ENCODE measurements around the gene CTSD. TPM values are rescaled to one million over a fixed set of nuclear protein-coding genes. Genes with fewer than 3 reads are reported as not detected.

Gene CTSD
- total and polyA plus RNA-seq, 8 donors: 124 to 2,455 (median 147) TPM

DNA sequence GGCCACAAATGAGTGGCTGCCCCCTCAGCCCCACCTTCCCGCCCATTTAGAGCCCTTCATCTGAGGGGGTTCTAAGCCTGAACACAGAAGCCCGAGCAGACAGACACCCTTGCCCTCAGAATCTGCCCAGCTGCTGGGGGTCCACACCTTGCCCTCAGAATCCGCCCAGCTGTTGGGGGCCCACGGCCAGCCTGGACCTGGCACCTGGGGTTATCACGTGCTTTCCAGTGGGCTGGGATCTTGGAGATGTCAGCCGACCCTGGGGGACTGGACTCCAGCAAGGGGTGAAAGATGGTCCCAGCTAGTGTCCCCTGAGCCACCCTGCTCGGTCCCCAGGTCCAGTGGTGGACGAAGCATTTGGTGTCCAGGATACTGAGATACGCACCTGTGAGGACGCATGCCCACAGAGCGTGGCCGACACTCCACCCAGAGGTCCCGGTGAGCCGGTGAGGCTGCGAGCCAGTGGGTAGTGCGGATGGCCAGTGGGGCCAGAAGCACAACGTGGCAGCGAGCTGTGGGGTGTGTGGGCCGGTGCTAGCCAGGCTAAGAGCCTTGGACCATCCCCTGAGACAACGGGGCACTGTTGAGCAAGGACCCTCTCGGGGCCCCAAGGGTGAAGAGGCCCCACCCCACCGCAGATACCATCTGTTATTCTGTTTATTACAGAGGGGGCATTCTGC lies 3.1 kb upstream of the CTSD start:
- no peak overlapping the region for H3K4me3 ChIP-seq
- intact Hi-C loops (cut with DNase I): no loop called here

DNA sequence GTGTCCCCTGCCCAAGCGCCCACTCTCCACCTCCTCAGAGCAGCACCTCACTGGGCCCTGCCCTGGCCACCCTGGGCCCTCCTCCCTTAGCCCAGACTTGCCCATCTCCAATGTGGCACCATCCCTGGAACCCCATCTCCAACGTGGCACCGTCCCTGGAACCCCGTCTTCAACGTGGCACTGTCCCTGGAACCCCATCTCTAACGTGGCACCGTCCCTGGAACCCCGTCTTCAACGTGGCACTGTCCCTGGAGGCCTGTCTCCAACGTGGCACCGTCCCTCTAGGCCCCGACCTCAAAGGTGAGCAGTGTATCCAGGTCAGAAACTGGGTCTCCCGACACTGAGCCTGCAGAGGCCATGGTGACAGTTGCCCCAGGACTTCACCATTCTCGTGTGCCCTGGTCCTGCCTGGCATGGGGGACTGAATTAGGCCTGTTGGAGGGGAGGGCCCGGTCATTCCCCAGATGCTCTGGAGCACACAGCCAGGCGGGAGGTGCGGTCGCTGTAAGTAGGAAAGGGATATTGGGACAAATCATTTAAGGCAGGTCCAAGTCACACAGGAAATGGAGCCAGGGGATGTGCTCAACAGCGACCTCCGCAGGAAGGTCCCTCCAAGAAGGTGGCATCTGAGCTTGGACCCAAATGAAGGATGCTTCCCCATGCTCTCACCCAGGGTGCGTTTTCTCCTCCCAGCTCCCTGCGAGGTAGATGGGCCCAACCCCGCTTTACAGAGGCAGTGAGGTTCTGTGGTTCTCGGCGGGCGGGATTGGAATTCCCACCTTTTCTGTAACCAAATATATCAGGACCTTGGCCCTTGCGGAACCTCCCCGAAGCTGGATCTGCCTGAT lies 2.4 kb upstream of the CTSD start:
- TF ChIP-seq, protein P1, sequence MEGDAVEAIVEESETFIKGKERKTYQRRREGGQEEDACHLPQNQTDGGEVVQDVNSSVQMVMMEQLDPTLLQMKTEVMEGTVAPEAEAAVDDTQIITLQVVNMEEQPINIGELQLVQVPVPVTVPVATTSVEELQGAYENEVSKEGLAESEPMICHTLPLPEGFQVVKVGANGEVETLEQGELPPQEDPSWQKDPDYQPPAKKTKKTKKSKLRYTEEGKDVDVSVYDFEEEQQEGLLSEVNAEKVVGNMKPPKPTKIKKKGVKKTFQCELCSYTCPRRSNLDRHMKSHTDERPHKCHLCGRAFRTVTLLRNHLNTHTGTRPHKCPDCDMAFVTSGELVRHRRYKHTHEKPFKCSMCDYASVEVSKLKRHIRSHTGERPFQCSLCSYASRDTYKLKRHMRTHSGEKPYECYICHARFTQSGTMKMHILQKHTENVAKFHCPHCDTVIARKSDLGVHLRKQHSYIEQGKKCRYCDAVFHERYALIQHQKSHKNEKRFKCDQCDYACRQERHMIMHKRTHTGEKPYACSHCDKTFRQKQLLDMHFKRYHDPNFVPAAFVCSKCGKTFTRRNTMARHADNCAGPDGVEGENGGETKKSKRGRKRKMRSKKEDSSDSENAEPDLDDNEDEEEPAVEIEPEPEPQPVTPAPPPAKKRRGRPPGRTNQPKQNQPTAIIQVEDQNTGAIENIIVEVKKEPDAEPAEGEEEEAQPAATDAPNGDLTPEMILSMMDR (IDR thresholded peaks at IDR 0.05): no peak
- ATAC-seq (no peak), DNase-seq (peak in 2 of 4 donors; percentile 22 to 40)
- Histone ChIP-seq H3K4me1 (peaks cover 17 to 51% of the 10 kb centered on the region in 2 donors), H3K36me3 (peaks cover 0 to 9% of the 10 kb centered on the region in 2 donors), H3K4me3 (no peak overlapping the region), H3K27ac (no peak overlapping the region), H3K27me3 (no peaks in the 10 kb centered on the region), H3K9me3 (no peaks in the 10 kb centered on the region)
- intact Hi-C loops (cut with DNase I): no loop called here

More for the DNA sequence above, 3.1 kb upstream of the CTSD start:
- DNase-seq: peak in 1 of 4 donors; percentile 23
- no peak for ATAC-seq
- TF ChIP-seq, protein P1 (IDR thresholded peaks at IDR 0.05): no peak
- H3K36me3 ChIP-seq: peaks cover 0 to 2% of the 10 kb centered on the region in 2 donors
- H3K9me3 ChIP-seq: no peaks in the 10 kb centered on the region
- H3K27ac ChIP-seq: no peak overlapping the region
- peaks cover 10 to 51% of the 10 kb centered on the region in 2 donors for H3K4me1 ChIP-seq
- no peaks in the 10 kb centered on the region for H3K27me3 ChIP-seq

DNA sequence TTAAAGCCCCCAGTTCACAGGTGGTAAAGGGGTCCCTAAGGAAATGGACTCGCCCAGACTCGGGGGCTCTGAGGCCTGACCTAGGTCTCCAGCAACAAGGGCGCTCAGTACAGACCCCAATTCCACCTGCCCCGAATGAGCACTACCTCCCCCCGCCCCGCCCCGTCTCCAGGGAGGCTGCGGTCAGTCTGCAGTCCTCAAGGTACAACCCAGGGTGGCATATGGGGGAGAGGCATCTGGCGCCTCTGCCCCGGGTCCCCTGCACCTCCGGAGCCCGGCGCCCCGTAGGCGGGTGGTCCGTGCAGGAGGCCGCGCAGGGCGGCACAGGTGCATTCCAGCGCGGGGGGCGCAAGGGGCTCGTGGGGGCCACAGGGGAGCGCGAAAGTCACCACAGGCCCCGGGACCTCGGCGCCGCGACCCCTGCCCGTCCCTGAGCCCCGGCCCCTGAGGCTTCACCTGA lies 361 bp downstream of the CTSD start:
- Histone ChIP-seq H3K27me3 (no peaks in the 10 kb centered on the region), H3K27ac (peak overlapping the region; percentile 88 to 93), H3K9me3 (no peaks in the 10 kb centered on the region), H3K4me1 (peaks cover 29 to 57% of the 10 kb centered on the region in 2 donors), H3K36me3 (peaks cover 0 to 37% of the 10 kb centered on the region in 2 donors), H3K4me3 (peak overlapping the region; percentile 78 to 98)
- ATAC-seq (peak; percentile 16), DNase-seq (no peak)
- intact Hi-C loops (cut with DNase I): no loop called here
- TF ChIP-seq, protein P1 (IDR thresholded peaks at IDR 0.05): no peak

DNA sequence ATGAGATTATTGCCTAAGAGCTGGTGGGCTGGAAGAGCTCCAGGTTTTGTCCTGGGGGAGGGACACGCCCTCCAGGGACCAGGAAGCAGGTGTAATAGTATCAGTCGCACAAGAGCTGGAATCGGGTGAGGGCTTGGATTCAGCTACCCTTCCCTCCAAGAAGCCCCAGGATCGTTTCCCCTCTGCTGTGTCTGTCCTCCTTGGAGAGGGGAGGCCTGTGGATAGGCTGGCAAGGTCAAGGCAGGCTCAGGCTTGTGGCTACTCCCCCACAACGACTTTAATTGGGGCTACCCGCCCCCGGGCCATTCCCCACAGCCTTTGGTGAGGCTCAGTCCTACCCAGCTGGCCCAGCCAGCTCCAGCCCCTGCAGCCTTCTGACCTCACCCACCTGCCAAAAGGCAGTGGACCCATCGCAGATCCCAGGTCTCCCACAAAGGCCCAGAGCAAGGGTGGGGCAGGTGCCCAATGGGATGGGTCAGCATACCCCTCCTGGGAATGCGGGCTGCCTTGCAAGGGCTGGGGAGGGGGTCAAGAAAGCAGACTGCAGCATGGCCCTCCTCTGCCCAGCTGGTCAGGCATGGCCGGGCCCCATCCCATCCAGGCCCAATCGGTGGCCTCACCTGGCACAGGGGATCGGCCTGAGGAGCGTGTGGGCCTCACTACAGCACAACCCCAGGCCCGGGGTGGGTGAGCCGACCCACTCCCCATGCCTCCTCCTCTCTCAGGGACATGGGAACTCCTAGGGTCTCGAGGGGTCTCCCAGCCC lies 1.0 kb downstream of the CTSD start:
- peak overlapping the region; percentile 78 to 98 for H3K4me3 ChIP-seq
- peaks cover 29 to 63% of the 10 kb centered on the region in 2 donors for H3K4me1 ChIP-seq
- H3K36me3 ChIP-seq: peaks cover 0 to 43% of the 10 kb centered on the region in 2 donors
- peak overlapping the region; percentile 88 to 93 for H3K27ac ChIP-seq
- intact Hi-C loops (cut with DNase I): no loop called here
- ATAC-seq (peak; percentile 32), DNase-seq (peak in 2 of 4 donors; percentile 76 to 78)
- TF ChIP-seq, protein P1 (IDR thresholded peaks at IDR 0.05): no peak
- H3K9me3 ChIP-seq: no peaks in the 10 kb centered on the region
- H3K27me3 ChIP-seq: no peaks in the 10 kb centered on the region

Data from left lung (tissue), 10 donors.